PC-9 (cell line): ENCODE results near the gene FBXO24. TPM values are rescaled to one million over a fixed set of nuclear protein-coding genes. Genes with fewer than 3 reads are reported as not detected.
A peak's percentile ranks its signal among the peaks of the same experiment; 100 is the strongest.

ENCODE experiments used
- BruUV-seq: library from RNA; stranded (reverse); fragments of 400-500 nt; replicated peaks from 2 replicates; lab custom pipeline; 2021; lab: Mats Ljungman, UMichigan
- CTCF ChIA-PET: fragments of 300-600 bp; sonication (Branson Sonifier 250); formaldehyde crosslinking; loops from one replicate; lab custom pipeline; 2022; ENCODE audit warnings: antibody characterized with exemption; lab: Charles Lee
- POLR2A ChIA-PET: fragments of 300-600 bp; sonication (Branson Sonifier 250); formaldehyde crosslinking; loops from one replicate; lab custom pipeline; 2022; ENCODE audit warnings: antibody characterized with exemption; ENCODE audit not compliant: unreplicated experiment; lab: Charles Lee
- DNase-seq, 2 experiments: peaks; one replicate each; pipeline versions ENCODE4 v3.0.0 to v3.0.0-alpha.2; 2015 to 2022; ENCODE audit warnings: mixed read lengths in 1 of 2
- H2AFZ ChIP-seq: fragments of 200-600 bp; sonication (generic); 2 replicates; pipeline ENCODE4 v1.8.1; 2017; ENCODE audit warnings: antibody characterized with exemption
- H3F3A ChIP-seq: fragments of 200-600 bp; sonication (generic); 2 replicates; pipeline ENCODE4 v1.8.1; 2017; ENCODE audit warnings: antibody characterized with exemption, mild to moderate bottlenecking, low read depth; ENCODE audit not compliant: insufficient read depth
- H3K27ac ChIP-seq: fragments of 200-600 bp; sonication (generic); 2 replicates; pipeline ENCODE4 v1.6.1; 2016; ENCODE audit warnings: mixed run types
- H3K27me3 ChIP-seq: fragments of 200-600 bp; sonication (generic); 2 replicates; pipeline ENCODE4 v1.6.1; 2016; ENCODE audit warnings: low read depth, mixed run types; ENCODE audit not compliant: insufficient read depth
- H3K36me3 ChIP-seq: fragments of 200-600 bp; sonication (generic); 2 replicates; pipeline ENCODE4 v1.6.1; 2016; ENCODE audit warnings: low read depth, mixed run types
- H3K4me1 ChIP-seq: fragments of 200-600 bp; sonication (generic); replicated peaks from 2 replicates; pipeline ENCODE4 v1.6.1; 2016; ENCODE audit warnings: mixed run types; ENCODE audit not compliant: insufficient read depth
- H3K4me2 ChIP-seq: fragments of 200-600 bp; sonication (generic); 2 replicates; pipeline ENCODE4 v1.6.1; 2017; ENCODE audit warnings: mixed run types
- H3K4me3 ChIP-seq: fragments of 200-600 bp; sonication (generic); 2 replicates; pipeline ENCODE4 v1.6.1; 2016; ENCODE audit warnings: mixed run types
- H3K79me2 ChIP-seq: fragments of 200-600 bp; sonication (generic); 2 replicates; pipeline ENCODE4 v1.6.1; 2017; ENCODE audit warnings: low read depth, mixed run types
- H3K9me2 ChIP-seq: fragments of 200-600 bp; sonication (generic); 2 replicates; pipeline ENCODE4 v1.8.1; 2017; ENCODE audit warnings: mild to moderate bottlenecking; ENCODE audit not compliant: insufficient read depth
- H3K9me3 ChIP-seq: fragments of 200-600 bp; sonication (generic); 2 replicates; pipeline ENCODE4 v1.8.1; 2016; ENCODE audit warnings: low read depth; ENCODE audit not compliant: insufficient read depth
- H4K20me1 ChIP-seq: fragments of 200-600 bp; sonication (generic); 2 replicates; pipeline ENCODE4 v1.8.1; 2017; ENCODE audit not compliant: insufficient read depth
- EZH2 ChIP-seq: fragments of 200-600 bp; sonication (generic); IDR thresholded peaks from 2 replicates; pipeline ENCODE4 v1.8.0; 2017; ENCODE audit warnings: antibody characterized with exemption, low read depth
- intact Hi-C: fragments of 100-400 bp; cut with micrococcal nuclease; formaldehyde crosslinking; loops from one replicate; pipeline ENCODE4 v1.10.0; 2022; ENCODE audit not compliant: unreplicated experiment
- total RNA-seq: library from RNA; stranded (reverse); gene quantifications from 2 replicates; pipeline ENCODE4 v1.2.3, GENCODE V29; 2021
- TF ChIP-seq, protein P1 (sequence below): fragments of 200-600 bp; sonication (generic); conservative IDR thresholded peaks from 2 replicates; pipeline ENCODE4 v1.6.1; 2017; ENCODE audit warnings: mixed run types, antibody characterized with exemption, mild to moderate bottlenecking, moderate library complexity

FBXO24 gene
- total RNA-seq, 1 experiment from 2014 or later, result 2.7 TPM

DNA sequence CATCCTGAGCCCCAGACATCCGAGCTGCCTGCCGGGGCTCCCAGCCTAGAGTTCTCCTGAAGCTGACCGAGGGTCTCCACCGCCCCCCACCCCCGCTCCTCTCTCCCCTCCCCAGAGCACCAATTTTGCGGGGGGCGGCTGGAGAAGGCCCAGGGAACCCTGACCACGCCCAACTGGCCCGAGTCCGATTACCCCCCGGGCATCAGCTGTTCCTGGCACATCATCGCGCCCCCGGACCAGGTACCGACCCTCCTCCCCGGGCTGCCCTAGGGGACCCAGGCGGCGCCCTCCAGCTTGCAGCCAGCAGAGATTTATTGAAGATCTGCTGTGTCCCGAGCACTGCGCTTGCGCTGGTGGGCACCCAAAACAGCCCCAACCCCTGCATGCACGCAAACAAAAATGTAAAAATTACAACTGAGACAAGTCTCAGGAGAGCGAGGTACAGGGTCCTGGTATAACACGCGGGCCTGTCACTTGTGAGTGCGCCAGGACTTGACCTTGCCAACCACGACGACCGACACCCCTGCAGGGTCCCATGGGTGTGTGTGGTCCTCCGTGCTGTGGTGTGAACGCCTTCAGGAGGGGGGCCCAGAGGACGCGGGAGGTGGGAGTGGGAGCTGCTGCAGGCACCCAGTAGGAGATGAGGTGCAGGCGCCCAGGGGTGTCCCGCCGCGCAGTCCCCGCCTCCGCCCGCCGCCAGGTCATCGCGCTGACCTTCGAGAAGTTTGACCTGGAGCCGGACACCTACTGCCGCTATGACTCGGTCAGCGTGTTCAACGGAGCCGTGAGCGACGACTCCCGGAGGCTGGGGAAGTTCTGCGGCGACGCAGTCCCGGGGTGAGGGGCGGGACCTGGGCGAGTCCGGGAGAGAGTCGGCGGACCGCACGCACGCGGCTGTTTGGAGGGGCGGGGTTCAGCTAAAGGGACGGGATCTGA is 19.1 kb downstream of the FBXO24 start:
- H3K79me2 ChIP-seq, result no peaks in the 10 kb centered on the region
- no peaks in the 10 kb centered on the region for H3K9me2 ChIP-seq
- ChIA-PET POLR2A (interaction anchor here (0.7 kb wide), 1 partner anchor 18 kb away, joined by 4 read pairs; no protein-coding TSS in a partner anchor), CTCF (interaction anchor here (0.6 kb wide), 2 partner anchors 223 to 247 kb away, joined by 5 to 6 read pairs; no protein-coding TSS in a partner anchor)
- peak overlapping the region; percentile 94 for H2AFZ ChIP-seq
- H3K4me2 ChIP-seq, result peak overlapping the region; percentile 88
- peaks cover 24% of the 10 kb centered on the region for H3K4me1 ChIP-seq
- H4K20me1 ChIP-seq, result no peaks in the 10 kb centered on the region
- H3K9me3 ChIP-seq, result no peaks in the 10 kb centered on the region
- peaks cover 10% of the 10 kb centered on the region; the same call in 1 of the 2 replicates for H3F3A ChIP-seq
- no peak overlapping the region for H3K27ac ChIP-seq
- H3K4me3 ChIP-seq, result peak overlapping the region; percentile 75
- BruUV-seq, result TSS peak; percentile 64
- intact Hi-C loops, result loop anchor here (2.0 kb wide), 1 partner anchor 18 kb away; the partner anchor contains the start of genes FBXO24 and LRCH4
- DNase-seq, result peak in 1 of 2 experiments; percentile 58
- TF ChIP-seq EZH2, result no peak
- TF ChIP-seq, protein P1, sequence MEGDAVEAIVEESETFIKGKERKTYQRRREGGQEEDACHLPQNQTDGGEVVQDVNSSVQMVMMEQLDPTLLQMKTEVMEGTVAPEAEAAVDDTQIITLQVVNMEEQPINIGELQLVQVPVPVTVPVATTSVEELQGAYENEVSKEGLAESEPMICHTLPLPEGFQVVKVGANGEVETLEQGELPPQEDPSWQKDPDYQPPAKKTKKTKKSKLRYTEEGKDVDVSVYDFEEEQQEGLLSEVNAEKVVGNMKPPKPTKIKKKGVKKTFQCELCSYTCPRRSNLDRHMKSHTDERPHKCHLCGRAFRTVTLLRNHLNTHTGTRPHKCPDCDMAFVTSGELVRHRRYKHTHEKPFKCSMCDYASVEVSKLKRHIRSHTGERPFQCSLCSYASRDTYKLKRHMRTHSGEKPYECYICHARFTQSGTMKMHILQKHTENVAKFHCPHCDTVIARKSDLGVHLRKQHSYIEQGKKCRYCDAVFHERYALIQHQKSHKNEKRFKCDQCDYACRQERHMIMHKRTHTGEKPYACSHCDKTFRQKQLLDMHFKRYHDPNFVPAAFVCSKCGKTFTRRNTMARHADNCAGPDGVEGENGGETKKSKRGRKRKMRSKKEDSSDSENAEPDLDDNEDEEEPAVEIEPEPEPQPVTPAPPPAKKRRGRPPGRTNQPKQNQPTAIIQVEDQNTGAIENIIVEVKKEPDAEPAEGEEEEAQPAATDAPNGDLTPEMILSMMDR, result no peak
- no peaks in the 10 kb centered on the region for H3K27me3 ChIP-seq
- no peaks in the 10 kb centered on the region for H3K36me3 ChIP-seq

DNA sequence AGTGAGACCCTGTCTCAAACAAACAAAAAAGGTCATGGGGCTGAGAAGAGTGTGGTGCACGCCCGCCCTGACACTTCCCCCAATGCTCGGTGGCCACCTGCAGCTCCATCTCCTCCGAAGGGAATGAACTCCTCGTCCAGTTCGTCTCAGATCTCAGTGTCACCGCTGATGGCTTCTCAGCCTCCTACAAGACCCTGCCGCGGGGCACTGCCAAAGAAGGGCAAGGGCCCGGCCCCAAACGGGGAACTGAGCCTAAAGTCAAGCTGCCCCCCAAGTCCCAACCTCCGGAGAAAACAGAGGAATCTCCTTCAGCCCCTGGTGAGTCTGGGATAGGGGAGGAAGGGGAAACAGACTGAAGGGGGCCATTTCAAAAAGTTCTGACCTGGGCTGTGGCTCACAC is 20.2 kb downstream of the FBXO24 start:
- CTCF ChIA-PET, result interaction anchor here (0.6 kb wide), 1 partner anchor 65 kb away, joined by 4 read pairs; no protein-coding TSS in a partner anchor
- no TSS peak for BruUV-seq

GRCh38 chr7:100607111-100607510 is 21.0 kb downstream of the FBXO24 start:
- H4K20me1 ChIP-seq, result no peaks in the 10 kb centered on the region
- ChIA-PET CTCF (no interaction called here), POLR2A (interaction anchor here (0.7 kb wide), 2 partner anchors 22 to 26 kb away, joined by 4 to 8 read pairs; no protein-coding TSS in a partner anchor)
- H3K79me2 ChIP-seq, result no peaks in the 10 kb centered on the region
- no peak overlapping the region for H3K4me2 ChIP-seq
- BruUV-seq, result no TSS peak
- no peaks in the 10 kb centered on the region for H3K36me3 ChIP-seq
- intact Hi-C loops, result no loop called here
- H3F3A ChIP-seq, result peaks cover 10% of the 10 kb centered on the region; the same call in 1 of the 2 replicates
- no peaks in the 10 kb centered on the region for H3K9me2 ChIP-seq
- H3K27ac ChIP-seq, result no peak overlapping the region
- TF ChIP-seq EZH2, result no peak
- TF ChIP-seq, protein P1, result no peak
- no peak overlapping the region for H2AFZ ChIP-seq
- no peaks in the 10 kb centered on the region for H3K27me3 ChIP-seq
- H3K4me3 ChIP-seq, result no peak overlapping the region
- no peak for DNase-seq
- no peaks in the 10 kb centered on the region for H3K9me3 ChIP-seq
- peaks cover 16% of the 10 kb centered on the region; the same call in 1 of the 2 replicates for H3K4me1 ChIP-seq

More for the DNA sequence above, 20.2 kb downstream of the FBXO24 start:
- Histone ChIP-seq H3F3A (peaks cover 14% of the 10 kb centered on the region; the same call in 1 of the 2 replicates), H2AFZ (no peak overlapping the region), H3K9me2 (no peaks in the 10 kb centered on the region), H3K27me3 (no peaks in the 10 kb centered on the region), H3K9me3 (no peaks in the 10 kb centered on the region), H3K36me3 (no peaks in the 10 kb centered on the region), H4K20me1 (no peaks in the 10 kb centered on the region), H3K4me2 (no peak overlapping the region), H3K4me1 (peaks cover 21% of the 10 kb centered on the region), H3K4me3 (no peak overlapping the region), H3K79me2 (no peaks in the 10 kb centered on the region), H3K27ac (no peak overlapping the region)
- intact Hi-C loops, result no loop called here
- POLR2A ChIA-PET, result no interaction called here
- no peak for TF ChIP-seq EZH2
- TF ChIP-seq, protein P1, result no peak
- DNase-seq, result no peak
